Small intestine (tissue), 16 donors: ENCODE results near the gene COPA. TPM values are rescaled to one million over a fixed set of nuclear protein-coding genes. Genes with fewer than 3 reads are reported as not detected.
"Not testable (repeated sequence)": the region's sequence is repeated elsewhere in the genome, so short reads cannot be mapped to it uniquely, and the experiment has no call there.

ENCODE experiments used
- DNase-seq, 2 donors: peaks; one replicate each; pipeline versions ENCODE4 v3.0.0 to v3.0.0-alpha.2; 2013
- FAIRE-seq: peaks from 2 replicates; lab custom pipeline; 2012; peaks lifted over from hg19 to GRCh38; lab: Jason Lieb, UNC
- H3K27ac ChIP-seq, 3 donors: one replicate each; pipeline ENCODE4 v1.5.1; 2013; ENCODE audit warnings: low read length in 2 of 3, mild to moderate bottlenecking in 2 of 3, control low read depth in 1 of 3, inconsistent platforms in 1 of 3, low read depth in 1 of 3, moderate library complexity in 1 of 3
- H3K27me3 ChIP-seq, 3 donors: one replicate each; pipeline ENCODE4 v1.6.1; 2013; ENCODE audit warnings: low read length in 3 of 3, inconsistent platforms in 1 of 3; ENCODE audit not compliant: control insufficient read depth in 3 of 3, insufficient read depth in 3 of 3
- H3K36me3 ChIP-seq, 3 donors: one replicate each; pipeline ENCODE4 v1.6.1; 2013; ENCODE audit warnings: low read length in 3 of 3, inconsistent platforms in 1 of 3, low read depth in 1 of 3, mild to moderate bottlenecking in 1 of 3, moderate library complexity in 1 of 3; ENCODE audit not compliant: control insufficient read depth in 3 of 3, insufficient read depth in 2 of 3
- H3K4me1 ChIP-seq, 3 donors: one replicate each; pipeline ENCODE4 v1.6.1; 2013; ENCODE audit warnings: low read length in 2 of 3, inconsistent platforms in 1 of 3, low read depth in 1 of 3, mild to moderate bottlenecking in 1 of 3, moderate library complexity in 1 of 3; ENCODE audit not compliant: control insufficient read depth in 3 of 3, insufficient read depth in 2 of 3
- H3K4me3 ChIP-seq, 3 donors: one replicate each; pipeline ENCODE4 v1.5.1; 2013; ENCODE audit warnings: low read length in 3 of 3, control low read depth in 1 of 3, inconsistent platforms in 1 of 3, low read depth in 1 of 3, mild to moderate bottlenecking in 1 of 3, moderate library complexity in 1 of 3
- H3K9me3 ChIP-seq, 2 donors: one replicate each; pipeline ENCODE4 v1.6.1; 2013; ENCODE audit warnings: low read depth in 1 of 2, low read length in 1 of 2; ENCODE audit not compliant: control insufficient read depth in 2 of 2, insufficient read depth in 1 of 2
- WGBS, 3 donors: extraction: QIAGEN DNeasy Blood & Tissue Kit; methylation state at CpG; one replicate each; pipeline ENCODE4 v1.1.7; 2013; 5-methylcytosine and 5-hydroxymethylcytosine counted together
- long read RNA-seq, 10 donors: transcript quantifications; one replicate each; lab custom pipeline, GENCODE V29; 2026
- polyA plus RNA-seq, 4 donors: library from polyadenylated mRNA; stranded (reverse) in 3 of 4; unstranded in 1 of 4; fragments of 200-250 nt in 3 of 4; fragments of 120-200 nt in 1 of 4; gene quantifications; one replicate each; pipeline versions ENCODE4 v1.2.1 to v1.2.3, GENCODE V29; 2013
- donor health status: healthy with polysubstance abuse.
- donor health status: control.
- donor health status: control.
- donor health status: Bipolar disorder and iron deficiency.
- donor health status: healthy.

The COPA gene
- polyA plus RNA-seq: 100 to 1,000 TPM in 2 of 4 donors, 10 to 100 TPM in 2; 79.7 to 143 (median 93.2) TPM
- long read RNA-seq, donor 1: 0 reads
- long read RNA-seq, donor 2, full-length matches to known transcripts: 8 of 15 reads
- long read RNA-seq, donor 2, partial matches to known transcripts: 7 of 15 reads
- long read RNA-seq, donor 2, other reads (novel, unspliced or antisense): 0 of 15 reads
- long read RNA-seq, donor 3, full-length matches to known transcripts: 3 of 49 reads
- long read RNA-seq, donor 3, partial matches to known transcripts: 46 of 49 reads
- long read RNA-seq, donor 3, other reads (novel, unspliced or antisense): 0 of 49 reads
- long read RNA-seq, donor 4: 0 reads
- long read RNA-seq, donor 5, full-length matches to known transcripts: 2 of 24 reads
- long read RNA-seq, donor 5, partial matches to known transcripts: 22 of 24 reads
- long read RNA-seq, donor 5, other reads (novel, unspliced or antisense): 0 of 24 reads
- long read RNA-seq, donor 6, full-length matches to known transcripts: 16 of 34 reads
- long read RNA-seq, donor 6, partial matches to known transcripts: 18 of 34 reads
- long read RNA-seq, donor 6, other reads (novel, unspliced or antisense): 0 of 34 reads
- long read RNA-seq, donor 7: 0 reads
- long read RNA-seq, donor 8: 0 reads
- long read RNA-seq, donor 9, full-length matches to known transcripts: 2 of 2 reads
- long read RNA-seq, donor 9, partial matches to known transcripts: 0 of 2 reads
- long read RNA-seq, donor 9, other reads (novel, unspliced or antisense): 0 of 2 reads
- long read RNA-seq, donor 10, full-length matches to known transcripts: 13 of 58 reads
- long read RNA-seq, donor 10, partial matches to known transcripts: 45 of 58 reads
- long read RNA-seq, donor 10, other reads (novel, unspliced or antisense): 0 of 58 reads

- Histone ChIP-seq H3K9me3 (no peaks in the 10 kb centered on the region), H3K4me3 (peak within 1 kb of the TSS; percentile 76 to 83 (median 81)), H3K4me1 (peaks cover 0 to 11% (median 7%) of the 10 kb centered on the region in 3 donors), H3K27me3 (no peaks in the 10 kb centered on the region), H3K36me3 (peaks cover 5 to 22% (median 18%) of the 10 kb centered on the region in 3 donors), H3K27ac (peak within 1 kb of the TSS; percentile 83 to 95 (median 91))
- WGBS, 3 donors: 0 to 1% (median 0%) methylated on average over 51 to 58 of the region's 58 CpGs
- DNase-seq: peak; percentile 97 to 98
- no peak for FAIRE-seq
These were observed at the start of gene COPA, which contains the start of gene NCSTN for GRCh38 chr1:160342953-160343869. COPA (minus strand) TSS chr1:160343250; CDS start chr1:160343170, 80 bp downstream. NCSTN (plus strand) TSS chr1:160343383; CDS start chr1:160343397, 14 bp downstream.

DNA sequence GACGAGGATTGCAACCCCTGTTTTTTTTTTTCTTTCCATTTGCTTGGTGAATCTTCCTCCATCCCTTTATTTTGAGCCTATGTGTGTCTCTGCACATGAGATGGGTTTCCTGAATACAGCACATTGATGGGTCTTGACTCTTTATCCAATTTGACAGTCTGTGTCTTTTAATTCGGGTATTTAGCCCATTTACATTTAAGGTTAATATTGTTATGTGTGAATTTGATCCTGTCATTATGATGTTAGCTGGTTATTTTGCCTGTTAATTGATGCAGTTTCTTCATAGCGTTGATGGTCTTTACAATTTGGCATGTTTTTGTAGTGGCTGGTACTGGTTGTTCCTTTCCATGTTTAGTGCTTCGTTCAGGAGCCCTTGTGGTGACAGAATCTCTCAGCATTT is 45.4 kb upstream of the COPA start:
- H3K36me3 ChIP-seq, H3K4me1 ChIP-seq, H3K4me3 ChIP-seq, DNase-seq, H3K9me3 ChIP-seq, H3K27me3 ChIP-seq, FAIRE-seq, H3K27ac ChIP-seq: not testable (repeated sequence)
- WGBS, 3 donors: 52 to 78% (median 78%) methylated on average over 3 to 4 of the region's 4 CpGs

DNA sequence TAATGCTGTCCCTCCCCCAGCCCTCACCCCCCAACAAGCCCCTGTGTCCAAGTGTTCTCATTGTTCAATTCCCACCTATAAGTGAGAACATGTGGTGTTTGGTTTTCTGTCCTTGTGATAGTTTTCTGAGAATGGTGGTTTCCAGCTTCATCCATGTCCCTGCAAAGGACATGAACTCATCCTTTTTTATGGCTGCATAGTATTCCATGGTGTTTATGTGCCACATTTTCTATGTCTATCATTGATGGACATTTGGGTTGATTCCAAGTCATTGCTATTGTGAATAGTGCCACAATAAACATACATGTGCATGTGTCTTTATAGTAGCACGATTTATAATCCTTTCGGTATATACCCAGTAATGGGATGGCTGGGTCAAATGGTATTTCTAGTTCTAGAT is 41.8 kb upstream of the COPA start:
- not testable (repeated sequence) for H3K9me3 ChIP-seq, H3K27ac ChIP-seq, DNase-seq, H3K4me3 ChIP-seq, H3K36me3 ChIP-seq, FAIRE-seq, H3K4me1 ChIP-seq, H3K27me3 ChIP-seq
- WGBS, 3 donors: 96% methylated on average over 2 of the region's 2 CpGs

DNA sequence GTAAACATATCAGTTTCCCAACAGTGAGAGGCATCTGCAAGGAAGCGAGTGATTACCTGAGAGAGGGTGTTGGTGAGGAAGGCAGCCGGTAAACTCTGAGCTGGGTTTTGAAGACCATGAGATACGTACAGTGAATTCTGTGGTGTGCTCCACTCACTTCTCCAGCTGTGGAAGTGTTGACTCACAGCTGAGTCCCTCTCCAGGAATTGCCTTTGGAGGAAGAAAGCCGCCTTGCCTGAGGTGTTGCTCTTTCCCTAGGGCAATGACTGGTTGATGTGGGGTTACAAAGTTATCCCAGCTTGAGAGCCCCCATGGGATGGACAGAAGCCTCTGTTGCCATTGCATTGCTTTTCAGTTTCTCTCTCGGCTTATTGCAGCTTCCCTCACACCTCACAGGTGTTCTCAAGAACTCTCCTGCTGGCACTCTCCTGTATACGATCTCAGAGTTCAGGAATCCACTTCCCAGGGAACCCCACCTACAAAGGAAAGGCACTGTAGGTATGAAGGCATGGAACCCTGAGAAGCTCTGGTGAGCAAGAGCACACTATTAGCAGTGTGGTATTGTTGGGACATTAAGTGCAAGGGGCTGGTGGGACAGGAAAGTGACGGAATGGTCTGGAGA is 34.6 kb upstream of the COPA start:
- H3K27ac ChIP-seq: no peak overlapping the region
- no peak overlapping the region for H3K4me3 ChIP-seq
- H3K36me3 ChIP-seq: no peaks in the 10 kb centered on the region
- DNase-seq: no peak
- FAIRE-seq: no peak
- no peaks in the 10 kb centered on the region for H3K27me3 ChIP-seq
- H3K4me1 ChIP-seq: peaks cover 0 to 6% (median 0%) of the 10 kb centered on the region in 3 donors
- no peaks in the 10 kb centered on the region for H3K9me3 ChIP-seq
- WGBS, 3 donors: 68 to 78% (median 71%) methylated on average over 7 of the region's 7 CpGs

- H3K27me3 ChIP-seq: no peaks in the 10 kb centered on the region
- no peak for FAIRE-seq
- no peaks in the 10 kb centered on the region for H3K36me3 ChIP-seq
- H3K4me3 ChIP-seq: no peak overlapping the region
- no peaks in the 10 kb centered on the region for H3K9me3 ChIP-seq
- no peak overlapping the region for H3K27ac ChIP-seq
- H3K4me1 ChIP-seq: peaks cover 0 to 6% (median 0%) of the 10 kb centered on the region in 3 donors
- peak; percentile 70 to 76 for DNase-seq
- WGBS, 3 donors: 11 to 17% (median 13%) methylated on average over 5 of the region's 5 CpGs
These were observed 33.6 kb upstream of the COPA start for GRCh38 chr1:160376525-160377131.

- no peak for DNase-seq
- WGBS, 3 donors: 32 to 64% (median 48%) methylated on average over 9 of the region's 9 CpGs
- FAIRE-seq: no peak
- Histone ChIP-seq H3K4me1 (peaks cover 0 to 6% (median 0%) of the 10 kb centered on the region in 3 donors), H3K9me3 (no peaks in the 10 kb centered on the region), H3K36me3 (no peaks in the 10 kb centered on the region), H3K4me3 (no peak overlapping the region), H3K27ac (peak overlapping the region in 1 of 3 donors; percentile 6), H3K27me3 (no peaks in the 10 kb centered on the region)
These were observed 32.9 kb upstream of the COPA start for GRCh38 chr1:160375788-160376524.
